Measurements from ENCODE around the gene PIP5K1C. TPM values are rescaled to one million over a fixed set of nuclear protein-coding genes. Genes with fewer than 3 reads are reported as not detected.

Gene PIP5K1C
- total RNA-seq, 1 experiment from 2014 or later = 24.5 TPM

DNA sequence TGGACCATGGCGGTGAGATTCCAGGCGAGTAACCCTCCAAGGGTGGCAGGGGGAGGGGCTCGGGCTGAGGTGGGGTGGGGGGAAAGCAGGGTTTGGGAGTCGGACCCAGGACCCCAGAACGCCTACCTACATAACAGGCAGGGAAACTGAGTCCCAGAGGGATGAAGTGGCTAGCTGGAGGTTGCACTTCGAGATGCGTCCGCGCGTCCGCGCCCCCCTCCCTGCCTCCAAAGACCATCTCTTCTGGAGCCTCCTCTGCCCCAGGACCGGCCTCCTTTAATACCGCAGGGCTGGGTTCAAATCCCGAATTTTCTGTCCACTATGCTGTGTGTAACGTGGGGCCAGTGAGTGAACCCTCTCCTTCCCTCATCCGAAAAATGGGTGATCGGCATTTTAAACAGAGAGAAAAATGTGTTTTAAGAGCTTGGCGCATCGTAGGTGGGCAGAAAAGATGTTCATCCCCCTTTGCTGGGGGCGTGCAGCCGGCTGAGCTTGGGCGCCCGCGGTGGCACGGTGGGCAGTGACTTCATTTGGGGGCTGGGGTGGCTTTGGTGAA is 21.7 kb upstream of the PIP5K1C start:
- H3K36me3 ChIP-seq (ENCODE audit: control insufficient read depth, insufficient read depth, low read length) = no peaks in the 10 kb centered on the region
- intact Hi-C loops (cut with micrococcal nuclease; ENCODE audit: unreplicated experiment) = loop anchor here (2.0 to 5.0 kb wide), 2 partner anchors 41 to 55 kb away; partner anchors contain the start of gene MRPL54
- TF ChIP-seq, protein P1, sequence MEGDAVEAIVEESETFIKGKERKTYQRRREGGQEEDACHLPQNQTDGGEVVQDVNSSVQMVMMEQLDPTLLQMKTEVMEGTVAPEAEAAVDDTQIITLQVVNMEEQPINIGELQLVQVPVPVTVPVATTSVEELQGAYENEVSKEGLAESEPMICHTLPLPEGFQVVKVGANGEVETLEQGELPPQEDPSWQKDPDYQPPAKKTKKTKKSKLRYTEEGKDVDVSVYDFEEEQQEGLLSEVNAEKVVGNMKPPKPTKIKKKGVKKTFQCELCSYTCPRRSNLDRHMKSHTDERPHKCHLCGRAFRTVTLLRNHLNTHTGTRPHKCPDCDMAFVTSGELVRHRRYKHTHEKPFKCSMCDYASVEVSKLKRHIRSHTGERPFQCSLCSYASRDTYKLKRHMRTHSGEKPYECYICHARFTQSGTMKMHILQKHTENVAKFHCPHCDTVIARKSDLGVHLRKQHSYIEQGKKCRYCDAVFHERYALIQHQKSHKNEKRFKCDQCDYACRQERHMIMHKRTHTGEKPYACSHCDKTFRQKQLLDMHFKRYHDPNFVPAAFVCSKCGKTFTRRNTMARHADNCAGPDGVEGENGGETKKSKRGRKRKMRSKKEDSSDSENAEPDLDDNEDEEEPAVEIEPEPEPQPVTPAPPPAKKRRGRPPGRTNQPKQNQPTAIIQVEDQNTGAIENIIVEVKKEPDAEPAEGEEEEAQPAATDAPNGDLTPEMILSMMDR (IDR thresholded peaks at IDR 0.05; ENCODE audit: insufficient read depth in 1 of 2, low read depth in 1 of 2, low read length in 1 of 2, severe bottlenecking in 1 of 2, unreplicated experiment in 1 of 2) = no peak
- no TSS peak for BruUV-seq (replicated peaks)
- H3K4me3 ChIP-seq (ENCODE audit: low read depth, low read length) = peak overlapping the region; percentile 57
- no peaks in the 10 kb centered on the region for H3K4me1 Mint-ChIP-seq (ENCODE audit: low read depth, unreplicated experiment)
- H3K27me3 ChIP-seq (replicated peaks; ENCODE audit: control insufficient read depth, insufficient read depth, low read length) = no peaks in the 10 kb centered on the region
- H3K27me3 Mint-ChIP-seq (ENCODE audit: insufficient read depth, unreplicated experiment) = no peaks in the 10 kb centered on the region
- H3K9me3 ChIP-seq = no peaks in the 10 kb centered on the region
- DNase-seq = no peak
- ChIA-PET CTCF (interaction anchor here (0.9 to 1.2 kb wide), 4 partner anchors 13 to 41 kb away, joined by 3 to 6 read pairs (median 4); partner anchors contain the start of genes MRPL54 and TJP3), POLR2A (interaction anchor here (1.1 to 3.2 kb wide), 3 partner anchors 12 to 264 kb away, joined by 3 to 23 read pairs (median 13); partner anchors contain the start of genes EEF2 and MRPL54)
- H3K4me3 Mint-ChIP-seq (ENCODE audit: unreplicated experiment) = peak overlapping the region; percentile 87
- H3K36me3 Mint-ChIP-seq (ENCODE audit: insufficient read depth, unreplicated experiment) = peaks cover 14% of the 10 kb centered on the region
- H3K4me1 ChIP-seq = peaks cover 36% of the 10 kb centered on the region
- no peaks in the 10 kb centered on the region for H3K9me3 Mint-ChIP-seq (ENCODE audit: unreplicated experiment)
- H3K27ac Mint-ChIP-seq (ENCODE audit: unreplicated experiment) = peak overlapping the region; percentile 93

DNA sequence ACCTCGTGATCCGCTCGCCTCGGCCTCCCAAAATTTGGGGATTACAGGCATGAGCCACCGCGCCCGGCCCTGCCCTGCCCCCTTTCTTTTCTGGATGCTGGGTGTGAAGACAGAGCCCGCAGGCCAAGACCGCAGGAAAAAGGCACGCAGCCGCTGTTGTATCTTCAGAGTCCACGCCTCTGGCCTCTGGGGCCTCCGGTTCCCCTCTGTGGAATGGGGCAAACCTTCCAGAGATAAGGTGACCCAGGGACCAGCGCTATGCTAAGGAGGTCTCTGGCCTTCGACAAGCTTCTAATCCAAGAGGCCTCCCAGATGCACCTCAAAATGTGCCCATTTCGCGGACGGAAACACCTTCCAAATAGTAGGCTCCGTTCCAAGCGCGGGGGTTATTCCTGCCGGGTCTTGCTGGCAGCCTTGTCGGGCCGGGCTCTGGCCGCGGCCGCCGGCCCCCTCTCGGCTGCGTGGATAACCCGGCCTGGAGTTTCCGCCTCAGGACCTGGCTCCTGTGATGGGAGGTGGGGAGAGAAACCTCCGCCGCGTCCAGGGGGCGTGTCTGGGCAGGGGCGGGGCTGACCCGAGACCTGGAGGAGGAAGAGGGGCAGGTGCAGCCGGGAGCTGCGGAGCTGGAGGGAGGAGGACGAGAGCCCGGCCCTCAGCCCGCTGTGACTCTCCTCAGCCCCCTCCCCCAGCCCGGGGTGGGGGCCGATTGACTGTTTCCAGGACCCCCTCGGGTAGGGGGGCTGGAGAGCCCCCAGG is 21.0 kb upstream of the PIP5K1C start:
- Histone ChIP-seq H3K36me3 (ENCODE audit: control insufficient read depth, insufficient read depth, low read length) (no peaks in the 10 kb centered on the region), H3K9me3 (no peaks in the 10 kb centered on the region), H3K27me3 (replicated peaks; ENCODE audit: control insufficient read depth, insufficient read depth, low read length) (no peaks in the 10 kb centered on the region), H3K4me3 (ENCODE audit: low read depth, low read length) (peak overlapping the region; percentile 57), H3K4me1 (peaks cover 36% of the 10 kb centered on the region)
- ChIA-PET POLR2A (interaction anchor here (1.1 to 3.2 kb wide), 3 partner anchors 11 to 264 kb away, joined by 3 to 23 read pairs (median 13); partner anchors contain the start of genes EEF2 and MRPL54), CTCF (interaction anchor here (1.0 to 1.2 kb wide), 3 partner anchors 13 to 41 kb away, joined by 3 to 6 read pairs (median 4); partner anchors contain the start of genes MRPL54 and TJP3)
- no TSS peak for BruUV-seq (replicated peaks)
- Mint-ChIP-seq H3K27me3 (ENCODE audit: insufficient read depth, unreplicated experiment) (no peaks in the 10 kb centered on the region), H3K9me3 (ENCODE audit: unreplicated experiment) (no peaks in the 10 kb centered on the region), H3K4me3 (ENCODE audit: unreplicated experiment) (peak overlapping the region; percentile 87), H3K36me3 (ENCODE audit: insufficient read depth, unreplicated experiment) (peaks cover 14% of the 10 kb centered on the region), H3K27ac (ENCODE audit: unreplicated experiment) (peak overlapping the region; percentile 93), H3K4me1 (ENCODE audit: low read depth, unreplicated experiment) (no peaks in the 10 kb centered on the region)
- peak; percentile 97 to 98 for DNase-seq
- intact Hi-C loops (cut with micrococcal nuclease; ENCODE audit: unreplicated experiment) = loop anchor here (2.0 to 5.0 kb wide), 2 partner anchors 41 to 54 kb away; partner anchors contain the start of gene MRPL54
- TF ChIP-seq, protein P1 (IDR thresholded peaks at IDR 0.05; ENCODE audit: insufficient read depth in 1 of 2, low read depth in 1 of 2, low read length in 1 of 2, severe bottlenecking in 1 of 2, unreplicated experiment in 1 of 2) = no peak

DNA sequence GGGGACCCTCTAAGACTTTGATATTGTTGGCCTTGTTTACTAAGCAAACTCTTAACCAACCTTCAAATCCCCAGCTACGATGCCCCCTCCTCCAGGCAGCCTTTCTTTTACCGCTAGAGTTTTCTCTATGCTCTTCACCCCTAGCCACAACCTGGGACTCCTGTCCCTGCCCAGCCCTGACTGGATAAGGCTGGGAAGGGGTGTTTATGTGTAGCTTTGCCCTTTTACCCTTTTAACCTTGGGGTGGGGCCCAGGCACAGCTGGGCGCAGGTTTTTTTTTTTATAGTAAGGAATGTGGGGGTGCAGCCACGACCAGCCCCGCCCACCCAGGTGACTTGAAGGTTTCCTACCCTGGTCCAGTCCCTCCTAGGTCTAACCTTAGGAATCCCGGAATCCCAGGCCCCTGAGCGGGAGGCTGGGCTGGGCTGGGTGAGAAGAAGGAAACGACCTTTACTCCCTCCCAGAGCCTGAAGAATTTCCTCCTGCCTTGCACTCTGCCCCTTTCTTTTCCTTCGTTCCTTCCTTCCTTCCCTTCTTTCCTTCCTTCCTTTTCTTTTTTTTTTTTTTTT is 20.2 kb upstream of the PIP5K1C start:
- no peaks in the 10 kb centered on the region for H3K27me3 Mint-ChIP-seq (ENCODE audit: insufficient read depth, unreplicated experiment)
- no peaks in the 10 kb centered on the region for H3K9me3 Mint-ChIP-seq (ENCODE audit: unreplicated experiment)
- DNase-seq = peak; percentile 93 to 97
- no peaks in the 10 kb centered on the region for H3K4me1 Mint-ChIP-seq (ENCODE audit: low read depth, unreplicated experiment)
- Histone ChIP-seq H3K4me1 (peaks cover 36% of the 10 kb centered on the region), H3K4me3 (ENCODE audit: low read depth, low read length) (peak overlapping the region; percentile 57), H3K9me3 (no peaks in the 10 kb centered on the region), H3K36me3 (ENCODE audit: control insufficient read depth, insufficient read depth, low read length) (no peaks in the 10 kb centered on the region), H3K27me3 (replicated peaks; ENCODE audit: control insufficient read depth, insufficient read depth, low read length) (no peaks in the 10 kb centered on the region)
- peaks cover 14% of the 10 kb centered on the region for H3K36me3 Mint-ChIP-seq (ENCODE audit: insufficient read depth, unreplicated experiment)
- ChIA-PET CTCF (interaction anchor here (0.6 to 1.0 kb wide), 3 partner anchors 10 to 42 kb away, joined by 4 read pairs; partner anchors contain the start of gene MRPL54), POLR2A (interaction anchor here (0.6 to 3.2 kb wide), 5 partner anchors 10 to 346 kb away, joined by 3 to 23 read pairs (median 3); partner anchors contain the start of genes MRPL54 and ZBTB7A)
- H3K27ac Mint-ChIP-seq (ENCODE audit: unreplicated experiment) = peak overlapping the region; percentile 93
- BruUV-seq (replicated peaks) = no TSS peak
- intact Hi-C loops (cut with micrococcal nuclease; ENCODE audit: unreplicated experiment) = loop anchor here (1.0 to 5.0 kb wide), 3 partner anchors 12 to 53 kb away; partner anchors contain the start of genes MRPL54 and TJP3
- TF ChIP-seq, protein P1 (IDR thresholded peaks at IDR 0.05; ENCODE audit: insufficient read depth in 1 of 2, low read depth in 1 of 2, low read length in 1 of 2, severe bottlenecking in 1 of 2, unreplicated experiment in 1 of 2) = no peak
- H3K4me3 Mint-ChIP-seq (ENCODE audit: unreplicated experiment) = peak overlapping the region; percentile 87
